ENCODE data around the gene TMUB2. TPM values are rescaled to one million over a fixed set of nuclear protein-coding genes. Genes with fewer than 3 reads are reported as not detected.

TMUB2 gene
- total RNA-seq, 3 donors from 2014 or later: 47.2 to 58.6 (median 49.1) TPM

GRCh38 chr17:44219108-44219615 is 32.4 kb downstream of the TMUB2 start:
- H3K9me3 ChIP-seq: no peaks in the 10 kb centered on the region
- ATAC-seq (peak; percentile 58), DNase-seq (peak; percentile 64 to 85 (median 82))
- intact Hi-C loops (cut with DNase I, micrococcal nuclease): loop anchor here (5.0 to 10.0 kb wide), 2 partner anchors 108 to 116 kb away; no protein-coding TSS in a partner anchor
- H3K4me1 ChIP-seq (ENCODE audit: low read depth): peaks cover 29% of the 10 kb centered on the region
- TF ChIP-seq CTCF (IDR thresholded peaks at IDR 0.05): peak; percentile 53
- H3K36me3 ChIP-seq (ENCODE audit: low read depth): no peaks in the 10 kb centered on the region
- H3K4me3 ChIP-seq: peak overlapping the region; percentile 95

- peak within 1 kb of the TSS; percentile 95 for H3K4me3 ChIP-seq
- ATAC-seq: peak; percentile 9
- H3K4me1 ChIP-seq (ENCODE audit: low read depth): peaks cover 29% of the 10 kb centered on the region
- no peaks in the 10 kb centered on the region for H3K9me3 ChIP-seq
- no peak for TF ChIP-seq CTCF (IDR thresholded peaks at IDR 0.05)
- intact Hi-C loops (cut with DNase I, micrococcal nuclease): loop anchor here (5.0 to 10.0 kb wide), 2 partner anchors 108 to 115 kb away; no protein-coding TSS in a partner anchor
- peak; percentile 57 to 82 (median 79) for DNase-seq
- no peaks in the 10 kb centered on the region for H3K36me3 ChIP-seq (ENCODE audit: low read depth)
These were observed 32.9 kb downstream of the TMUB2 start, which contains the start of gene UBTF for GRCh38 chr17:44219616-44220212. TSS of gene UBTF (minus strand) at chr17:44219675. CDS start at chr17:44218229, 1,446 bp downstream.

- ATAC-seq (peak; percentile 13), DNase-seq (peak; percentile 53 to 74 (median 72))
- Histone ChIP-seq H3K9me3 (no peaks in the 10 kb centered on the region), H3K4me3 (peak overlapping the region; percentile 95), H3K36me3 (ENCODE audit: low read depth) (no peaks in the 10 kb centered on the region), H3K4me1 (ENCODE audit: low read depth) (peaks cover 29% of the 10 kb centered on the region)
- intact Hi-C loops (cut with DNase I, micrococcal nuclease): no loop called here
- TF ChIP-seq CTCF (IDR thresholded peaks at IDR 0.05): no peak
These were observed 33.7 kb downstream of the TMUB2 start for GRCh38 chr17:44220213-44221083.

- intact Hi-C loops (cut with DNase I, micrococcal nuclease): no loop called here
- DNase-seq (peak; percentile 81 to 85 (median 85)), ATAC-seq (peak; percentile 39)
- no peak for TF ChIP-seq CTCF (IDR thresholded peaks at IDR 0.05)
- no peaks in the 10 kb centered on the region for H3K9me3 ChIP-seq
- peak overlapping the region; percentile 95 for H3K4me3 ChIP-seq
- no peaks in the 10 kb centered on the region for H3K36me3 ChIP-seq (ENCODE audit: low read depth)
- H3K4me1 ChIP-seq (ENCODE audit: low read depth): peaks cover 29% of the 10 kb centered on the region
These were observed 34.5 kb downstream of the TMUB2 start for GRCh38 chr17:44221084-44221861.

GRCh38 chr17:44221862-44222111 is 35.0 kb downstream of the TMUB2 start:
- peak overlapping the region; percentile 95 for H3K4me3 ChIP-seq
- ATAC-seq: no peak
- DNase-seq: peak in 1 of 3 donors; percentile 67
- TF ChIP-seq CTCF (IDR thresholded peaks at IDR 0.05): no peak
- intact Hi-C loops (cut with DNase I, micrococcal nuclease): no loop called here
- no peaks in the 10 kb centered on the region for H3K9me3 ChIP-seq
- H3K36me3 ChIP-seq (ENCODE audit: low read depth): no peaks in the 10 kb centered on the region
- peaks cover 29% of the 10 kb centered on the region for H3K4me1 ChIP-seq (ENCODE audit: low read depth)
